Cardiac fibroblast (primary cell): Measurements from ENCODE around the gene MAGEF1.

Source experiments
- DNase-seq, 2 donors: peaks; one replicate each; pipeline versions ENCODE4 v3.0.0 to v3.0.0-alpha.2; 2010; ENCODE audit warnings: low read depth in 2 of 2
- H3K4me3 ChIP-seq, 2 donors: replicated peaks in 1 of 2; 1 replicate in 1 of 2; 2 replicates in 1 of 2; pipeline ENCODE4 v1.5.1; 2011; ENCODE audit warnings: low read depth in 2 of 2, low read length in 2 of 2, mild to moderate bottlenecking in 2 of 2, moderate library complexity in 1 of 2
- TF ChIP-seq, protein P1 (sequence below): IDR thresholded peaks from one replicate; pipeline ENCODE4 v1.5.1; 2011; ENCODE audit warnings: low read depth, mild to moderate bottlenecking, low read length, inconsistent platforms

MAGEF1 gene

DNA sequence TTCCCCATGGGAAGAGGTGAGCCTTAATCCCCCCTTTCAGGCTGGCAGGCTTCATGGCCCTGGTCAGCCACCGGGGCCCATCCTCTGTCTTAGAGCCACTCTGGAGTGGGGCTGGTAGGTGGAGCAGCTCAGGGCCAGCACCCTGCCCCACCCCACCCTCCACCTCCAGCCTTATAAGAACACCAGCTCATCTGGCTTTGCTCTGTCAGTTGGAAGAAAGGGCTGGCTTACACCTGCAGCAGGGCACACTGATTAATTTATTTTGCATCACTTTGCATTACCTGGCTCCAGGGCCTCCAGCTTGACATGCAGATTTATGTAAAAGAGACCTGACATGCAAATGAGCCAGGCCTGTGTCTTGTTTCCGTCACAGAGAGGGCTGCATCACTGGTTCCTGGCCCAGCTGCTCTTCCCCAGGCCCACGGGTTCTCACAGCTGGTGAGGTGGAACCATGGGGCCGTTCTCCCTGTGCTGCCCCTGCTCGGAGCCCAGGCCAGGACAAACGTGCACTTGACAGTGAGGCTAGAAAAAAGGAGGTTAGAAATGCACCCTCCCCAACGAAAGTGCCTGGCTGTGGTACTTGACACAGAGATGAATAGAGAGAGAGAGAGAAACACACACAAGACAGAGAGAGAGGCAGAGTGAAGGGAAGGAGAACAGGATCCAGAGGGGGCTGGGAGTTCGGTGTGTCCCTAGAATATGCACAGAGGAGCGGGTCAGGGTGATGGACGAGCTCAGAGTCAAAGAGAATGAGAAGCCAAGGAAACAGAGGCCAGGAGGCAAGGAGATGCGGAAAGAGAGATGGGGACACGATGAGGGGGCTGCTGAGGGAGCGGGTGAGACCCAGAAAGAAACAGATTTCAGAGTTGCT lies 44.5 kb upstream of the MAGEF1 start:
- TF ChIP-seq, protein P1, sequence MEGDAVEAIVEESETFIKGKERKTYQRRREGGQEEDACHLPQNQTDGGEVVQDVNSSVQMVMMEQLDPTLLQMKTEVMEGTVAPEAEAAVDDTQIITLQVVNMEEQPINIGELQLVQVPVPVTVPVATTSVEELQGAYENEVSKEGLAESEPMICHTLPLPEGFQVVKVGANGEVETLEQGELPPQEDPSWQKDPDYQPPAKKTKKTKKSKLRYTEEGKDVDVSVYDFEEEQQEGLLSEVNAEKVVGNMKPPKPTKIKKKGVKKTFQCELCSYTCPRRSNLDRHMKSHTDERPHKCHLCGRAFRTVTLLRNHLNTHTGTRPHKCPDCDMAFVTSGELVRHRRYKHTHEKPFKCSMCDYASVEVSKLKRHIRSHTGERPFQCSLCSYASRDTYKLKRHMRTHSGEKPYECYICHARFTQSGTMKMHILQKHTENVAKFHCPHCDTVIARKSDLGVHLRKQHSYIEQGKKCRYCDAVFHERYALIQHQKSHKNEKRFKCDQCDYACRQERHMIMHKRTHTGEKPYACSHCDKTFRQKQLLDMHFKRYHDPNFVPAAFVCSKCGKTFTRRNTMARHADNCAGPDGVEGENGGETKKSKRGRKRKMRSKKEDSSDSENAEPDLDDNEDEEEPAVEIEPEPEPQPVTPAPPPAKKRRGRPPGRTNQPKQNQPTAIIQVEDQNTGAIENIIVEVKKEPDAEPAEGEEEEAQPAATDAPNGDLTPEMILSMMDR: no peak
- no peak overlapping the region for H3K4me3 ChIP-seq

DNA sequence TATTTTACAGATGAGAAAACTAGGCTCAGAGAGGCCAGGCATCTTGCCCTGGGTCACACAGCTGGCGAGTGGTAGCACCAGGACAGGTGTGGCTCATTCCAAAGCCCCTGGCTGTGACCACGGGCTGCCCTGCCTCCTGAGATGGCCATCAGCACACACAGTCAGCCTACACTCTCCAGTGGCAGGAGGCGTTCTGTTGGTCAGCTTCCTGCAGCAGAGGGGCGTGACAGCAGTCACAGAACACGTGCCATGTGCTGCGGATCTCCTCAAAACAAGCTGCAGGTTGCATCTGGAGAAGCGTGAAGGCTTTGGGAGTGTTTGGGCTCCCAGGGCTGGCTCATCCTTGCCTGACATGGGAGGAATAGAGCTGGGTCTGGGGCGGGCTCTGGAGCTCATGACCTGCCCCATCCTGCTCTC lies 43.5 kb upstream of the MAGEF1 start:
- TF ChIP-seq, protein P1: no peak
- no peak for DNase-seq
- no peak overlapping the region for H3K4me3 ChIP-seq

More for the DNA sequence above, 44.5 kb upstream of the MAGEF1 start:
- DNase-seq: no peak

DNA sequence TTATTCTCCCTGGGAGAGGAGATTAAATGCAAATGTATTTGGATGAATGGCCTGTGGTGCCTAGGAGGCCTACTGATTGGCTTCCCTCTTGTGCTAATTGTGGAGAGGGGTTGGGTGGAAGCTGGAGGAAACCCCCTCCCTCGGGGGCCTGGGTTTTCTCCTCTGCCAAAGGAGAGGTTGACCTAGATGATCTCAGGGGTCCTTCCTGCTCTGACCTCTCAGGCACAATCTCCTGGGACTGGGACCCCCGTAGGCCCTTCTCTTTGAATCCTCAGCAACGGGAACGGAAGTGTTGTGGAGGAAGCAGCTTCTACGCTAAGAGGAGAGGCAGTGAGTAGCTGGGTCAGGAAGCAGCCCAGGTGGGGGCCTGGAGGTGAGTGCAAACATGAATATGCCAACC lies 40.5 kb upstream of the MAGEF1 start:
- DNase-seq: no peak
- H3K4me3 ChIP-seq: no peak overlapping the region
- TF ChIP-seq, protein P1: no peak

DNA sequence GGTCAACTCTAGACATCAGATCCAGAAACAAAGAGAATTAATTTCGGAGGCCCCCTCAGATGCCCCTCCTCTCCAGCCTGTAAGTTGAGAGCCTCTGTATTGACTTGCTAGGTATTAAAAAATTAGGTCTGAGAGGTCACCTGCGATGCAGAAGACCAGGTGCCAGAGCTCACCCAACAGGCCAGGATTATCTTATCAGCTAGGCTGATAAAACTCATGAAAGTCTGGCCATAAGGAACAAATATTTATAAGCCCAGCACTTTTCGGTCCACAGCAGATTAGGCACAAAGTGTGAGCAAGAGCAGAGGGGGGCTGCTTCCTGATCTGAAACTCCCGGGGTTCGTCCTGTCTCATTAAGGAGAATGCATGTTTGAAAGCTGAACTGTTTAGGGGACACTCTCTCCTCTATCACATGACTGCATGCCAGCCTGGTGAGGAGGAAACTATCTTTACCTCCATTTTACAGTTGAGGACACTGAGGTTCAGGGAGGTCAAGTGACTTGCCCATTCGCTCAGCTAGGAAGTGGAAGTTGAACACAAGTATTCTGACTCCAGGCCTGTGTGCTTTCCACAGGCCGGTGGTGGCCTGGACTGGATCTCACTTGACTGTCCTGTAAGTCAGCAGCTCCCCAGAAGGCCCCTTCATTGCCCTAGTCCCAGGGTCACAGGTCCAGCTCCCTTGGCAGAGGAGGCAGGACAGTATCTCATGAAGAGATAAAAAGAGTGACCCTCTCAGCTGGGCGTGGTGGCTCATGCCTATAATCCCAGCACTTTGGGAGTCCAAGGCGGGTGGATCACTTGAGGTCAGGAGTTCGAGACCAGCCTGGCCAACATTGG lies 39.6 kb upstream of the MAGEF1 start:
- TF ChIP-seq, protein P1: no peak
- no peak overlapping the region for H3K4me3 ChIP-seq
- DNase-seq: no peak

DNA sequence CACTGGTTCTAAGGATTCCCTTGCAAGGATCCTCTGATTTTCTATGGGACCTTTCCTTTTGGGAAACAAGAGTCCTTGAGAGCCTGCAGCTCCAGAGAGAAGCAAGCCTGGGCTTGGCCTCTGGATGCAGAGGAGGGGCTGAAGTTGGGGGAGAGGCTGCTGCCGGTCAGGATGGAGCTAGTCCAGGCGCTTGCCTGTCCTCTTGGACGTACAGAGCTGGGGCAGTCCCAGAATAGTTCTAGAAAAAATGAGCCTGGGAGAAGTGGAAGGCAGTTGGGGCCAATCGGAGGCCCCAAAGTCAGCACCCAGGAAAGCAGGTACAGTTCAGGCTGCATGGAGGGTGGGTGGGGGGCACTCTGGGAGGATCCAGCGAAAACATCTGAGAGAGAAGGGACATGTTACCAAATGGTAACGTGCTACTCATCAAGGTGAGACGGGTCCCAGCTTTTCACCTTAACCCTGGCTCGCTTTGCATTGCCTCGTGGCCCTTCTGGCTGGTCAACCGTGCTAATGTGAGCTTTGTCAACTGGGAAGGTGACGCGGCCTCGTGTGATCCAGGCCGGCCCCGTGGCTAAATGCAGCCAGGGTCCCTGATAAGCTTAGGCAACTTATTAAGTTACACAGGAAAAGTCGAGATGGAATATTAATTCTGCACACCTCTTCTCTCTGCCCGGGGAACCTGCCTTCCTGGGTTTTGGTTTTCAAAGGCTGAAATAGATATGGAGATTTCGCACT lies 38.7 kb upstream of the MAGEF1 start:
- H3K4me3 ChIP-seq: no peak overlapping the region
- DNase-seq: no peak
- TF ChIP-seq, protein P1: no peak

DNA sequence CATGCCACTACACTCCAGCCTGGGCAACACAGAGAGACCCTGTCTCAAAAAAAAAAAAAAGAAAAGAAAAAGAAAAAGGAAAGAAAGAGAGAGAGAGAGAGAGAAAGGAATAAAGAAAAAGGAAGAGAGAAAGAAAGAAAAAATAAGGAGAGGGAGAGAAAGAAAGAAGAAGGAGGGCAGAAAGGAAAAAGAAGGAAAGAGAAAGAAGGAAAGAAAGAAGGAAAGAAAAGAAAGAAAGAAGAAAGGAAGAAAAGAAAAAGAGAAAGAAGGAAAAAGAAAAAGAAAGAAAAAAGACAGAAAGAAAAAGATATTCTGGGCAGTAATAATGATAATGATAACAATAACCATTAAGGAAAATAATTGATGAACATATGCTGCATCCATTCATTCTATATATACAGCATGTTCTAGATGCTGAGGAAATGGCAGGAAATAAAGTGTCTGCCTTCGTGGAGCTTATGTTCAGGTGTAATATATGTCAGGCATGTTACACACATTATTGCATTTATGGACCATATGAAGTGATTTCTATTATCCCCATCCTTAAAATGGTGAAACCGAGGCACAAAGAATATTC lies 37.4 kb upstream of the MAGEF1 start:
- TF ChIP-seq, protein P1: no peak
- no peak for DNase-seq

More for the DNA sequence above, 37.4 kb upstream of the MAGEF1 start:
- H3K4me3 ChIP-seq: no peak overlapping the region
